Central memory CD8-positive, alpha-beta T cell (primary cell): Measurements from ENCODE around the gene PCDHGA9.
"Not testable (repeated sequence)": the region's sequence is repeated elsewhere in the genome, so short reads cannot be mapped to it uniquely, and the experiment has no call there.

Experiments used
- ATAC-seq: fragments of 150-1000 bp; cut with Tn5 transposase; replicated peaks from 2 replicates; pipeline ENCODE4 v1.10.0; 2022; ENCODE audit warnings: mild to moderate bottlenecking, moderate FRiP score, moderate number of reproducible peaks; ENCODE audit not compliant: poor library complexity, severe bottlenecking; ENCODE audit errors: extremely low read depth
- DNase-seq, 2 donors: peaks; one replicate each; pipeline ENCODE4 v3.0.0; 2021; ENCODE audit warnings: low spot score in 2 of 2
- H3K27ac Mint-ChIP-seq: one replicate; pipeline ENCODE4 v1.8.0; 2022; ENCODE audit warnings: low read depth, mild to moderate bottlenecking, moderate library complexity, mixed read lengths
- H3K27me3 Mint-ChIP-seq: one replicate; pipeline ENCODE4 v1.8.0; 2022; ENCODE audit warnings: mixed read lengths
- H3K36me3 Mint-ChIP-seq: one replicate; pipeline ENCODE4 v1.8.0; 2022; ENCODE audit warnings: mild to moderate bottlenecking, moderate library complexity, mixed read lengths; ENCODE audit not compliant: insufficient read depth
- H3K4me1 Mint-ChIP-seq: one replicate; pipeline ENCODE4 v1.8.0; 2022; ENCODE audit warnings: mixed read lengths
- H3K4me3 Mint-ChIP-seq: one replicate; pipeline ENCODE4 v1.8.0; 2022; ENCODE audit warnings: mild to moderate bottlenecking, moderate library complexity, mixed read lengths
- H3K9me3 Mint-ChIP-seq: one replicate; pipeline ENCODE4 v1.8.0; 2022; ENCODE audit warnings: mixed read lengths

PCDHGA9 gene

DNA sequence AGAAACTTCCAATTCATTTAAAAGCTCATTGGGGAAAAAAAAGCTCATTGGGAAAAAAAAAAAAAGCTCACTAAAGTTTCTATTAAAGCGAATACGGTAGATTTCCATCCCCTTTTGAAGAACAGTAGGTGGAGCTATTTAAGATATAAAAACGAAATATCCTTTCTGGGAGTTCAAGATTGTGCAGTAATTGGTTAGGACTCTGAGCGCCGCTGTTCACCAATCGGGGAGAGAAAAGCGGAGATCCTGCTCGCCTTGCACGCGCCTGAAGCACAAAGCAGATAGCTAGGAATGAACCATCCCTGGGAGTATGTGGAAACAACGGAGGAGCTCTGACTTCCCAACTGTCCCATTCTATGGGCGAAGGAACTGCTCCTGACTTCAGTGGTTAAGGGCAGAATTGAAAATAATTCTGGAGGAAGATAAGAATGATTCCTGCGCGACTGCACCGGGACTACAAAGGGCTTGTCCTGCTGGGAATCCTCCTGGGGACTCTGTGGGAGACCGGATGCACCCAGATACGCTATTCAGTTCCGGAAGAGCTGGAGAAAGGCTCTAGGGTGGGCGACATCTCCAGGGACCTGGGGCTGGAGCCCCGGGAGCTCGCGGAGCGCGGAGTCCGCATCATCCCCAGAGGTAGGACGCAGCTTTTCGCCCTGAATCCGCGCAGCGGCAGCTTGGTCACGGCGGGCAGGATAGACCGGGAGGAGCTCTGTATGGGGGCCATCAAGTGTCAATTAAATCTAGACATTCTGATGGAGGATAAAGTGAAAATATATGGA, 27.9 kb downstream of the PCDHGA9 start, which contains the start of gene PCDHGA12:
PCDHGA12 (plus strand) TSS at position 176 of the 782 bp plus-strand sequence; CDS start at position 429, 253 bp downstream.
- Mint-ChIP-seq H3K4me3 (peak within 1 kb of the TSS; percentile 67), H3K27me3 (peaks cover 77% of the 10 kb centered on the region), H3K9me3 (peaks cover 20% of the 10 kb centered on the region), H3K4me1 (peaks cover 6% of the 10 kb centered on the region), H3K27ac (peak within 1 kb of the TSS; percentile 74), H3K36me3 (peaks cover 3% of the 10 kb centered on the region)
- no peak for DNase-seq
- no peak for ATAC-seq

DNA sequence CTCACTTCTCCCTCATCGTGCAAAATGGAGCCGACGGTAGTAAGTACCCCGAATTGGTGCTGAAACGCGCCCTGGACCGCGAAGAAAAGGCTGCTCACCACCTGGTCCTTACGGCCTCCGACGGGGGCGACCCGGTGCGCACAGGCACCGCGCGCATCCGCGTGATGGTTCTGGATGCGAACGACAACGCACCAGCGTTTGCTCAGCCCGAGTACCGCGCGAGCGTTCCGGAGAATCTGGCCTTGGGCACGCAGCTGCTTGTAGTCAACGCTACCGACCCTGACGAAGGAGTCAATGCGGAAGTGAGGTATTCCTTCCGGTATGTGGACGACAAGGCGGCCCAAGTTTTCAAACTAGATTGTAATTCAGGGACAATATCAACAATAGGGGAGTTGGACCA, 28.7 kb downstream of the PCDHGA9 start:
- ATAC-seq (no peak), DNase-seq (no peak)
- H3K4me3 Mint-ChIP-seq: no peak overlapping the region
- peaks cover 6% of the 10 kb centered on the region for H3K4me1 Mint-ChIP-seq
- H3K36me3 Mint-ChIP-seq: peaks cover 3% of the 10 kb centered on the region
- no peak overlapping the region for H3K27ac Mint-ChIP-seq
- peaks cover 77% of the 10 kb centered on the region for H3K27me3 Mint-ChIP-seq
- peaks cover 20% of the 10 kb centered on the region for H3K9me3 Mint-ChIP-seq

DNA sequence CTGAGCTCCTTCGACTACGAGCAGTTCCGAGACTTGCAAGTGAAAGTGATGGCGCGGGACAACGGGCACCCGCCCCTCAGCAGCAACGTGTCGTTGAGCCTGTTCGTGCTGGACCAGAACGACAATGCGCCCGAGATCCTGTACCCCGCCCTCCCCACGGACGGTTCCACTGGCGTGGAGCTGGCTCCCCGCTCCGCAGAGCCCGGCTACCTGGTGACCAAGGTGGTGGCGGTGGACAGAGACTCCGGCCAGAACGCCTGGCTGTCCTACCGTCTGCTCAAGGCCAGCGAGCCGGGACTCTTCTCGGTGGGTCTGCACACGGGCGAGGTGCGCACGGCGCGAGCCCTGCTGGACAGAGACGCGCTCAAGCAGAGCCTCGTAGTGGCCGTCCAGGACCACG, 29.7 kb downstream of the PCDHGA9 start:
- H3K36me3 Mint-ChIP-seq, H3K4me3 Mint-ChIP-seq, H3K27ac Mint-ChIP-seq, H3K4me1 Mint-ChIP-seq, ATAC-seq, DNase-seq: not testable (repeated sequence)
- Mint-ChIP-seq H3K9me3 (peaks cover 20% of the 10 kb centered on the region), H3K27me3 (peaks cover 73% of the 10 kb centered on the region)

DNA sequence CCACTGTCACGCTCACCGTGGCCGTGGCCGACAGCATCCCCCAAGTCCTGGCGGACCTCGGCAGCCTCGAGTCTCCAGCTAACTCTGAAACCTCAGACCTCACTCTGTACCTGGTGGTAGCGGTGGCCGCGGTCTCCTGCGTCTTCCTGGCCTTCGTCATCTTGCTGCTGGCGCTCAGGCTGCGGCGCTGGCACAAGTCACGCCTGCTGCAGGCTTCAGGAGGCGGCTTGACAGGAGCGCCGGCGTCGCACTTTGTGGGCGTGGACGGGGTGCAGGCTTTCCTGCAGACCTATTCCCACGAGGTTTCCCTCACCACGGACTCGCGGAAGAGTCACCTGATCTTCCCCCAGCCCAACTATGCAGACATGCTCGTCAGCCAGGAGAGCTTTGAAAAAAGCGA, 30.1 kb downstream of the PCDHGA9 start:
- Mint-ChIP-seq H3K27me3 (peaks cover 73% of the 10 kb centered on the region), H3K9me3 (peaks cover 20% of the 10 kb centered on the region)
- H3K4me3 Mint-ChIP-seq, H3K27ac Mint-ChIP-seq, DNase-seq, H3K36me3 Mint-ChIP-seq, H3K4me1 Mint-ChIP-seq, ATAC-seq: not testable (repeated sequence)

DNA sequence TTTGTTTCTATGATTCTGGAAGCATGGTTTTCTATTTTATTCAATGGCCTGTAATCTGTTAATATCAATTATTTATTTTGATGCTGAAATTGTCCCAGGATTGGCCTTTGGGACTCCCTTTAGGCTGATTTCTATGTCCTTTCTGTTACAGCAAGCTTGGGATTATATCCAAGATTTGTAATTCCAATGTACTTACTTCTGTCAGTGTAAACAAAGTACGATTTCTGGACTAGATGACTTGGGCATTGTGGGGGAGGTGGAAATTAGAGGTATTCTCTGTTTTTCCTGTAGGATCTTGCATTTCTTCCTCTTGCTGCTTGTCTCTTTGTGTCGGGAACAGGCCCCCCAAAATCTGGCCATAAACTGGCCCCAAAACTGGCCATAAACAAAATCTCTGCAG, 31.4 kb downstream of the PCDHGA9 start:
- Mint-ChIP-seq H3K36me3 (peaks cover 3% of the 10 kb centered on the region), H3K27ac (no peak overlapping the region), H3K4me1 (peaks cover 6% of the 10 kb centered on the region), H3K27me3 (peaks cover 60% of the 10 kb centered on the region), H3K4me3 (no peak overlapping the region), H3K9me3 (peaks cover 14% of the 10 kb centered on the region)
- no peak for ATAC-seq
- no peak for DNase-seq

DNA sequence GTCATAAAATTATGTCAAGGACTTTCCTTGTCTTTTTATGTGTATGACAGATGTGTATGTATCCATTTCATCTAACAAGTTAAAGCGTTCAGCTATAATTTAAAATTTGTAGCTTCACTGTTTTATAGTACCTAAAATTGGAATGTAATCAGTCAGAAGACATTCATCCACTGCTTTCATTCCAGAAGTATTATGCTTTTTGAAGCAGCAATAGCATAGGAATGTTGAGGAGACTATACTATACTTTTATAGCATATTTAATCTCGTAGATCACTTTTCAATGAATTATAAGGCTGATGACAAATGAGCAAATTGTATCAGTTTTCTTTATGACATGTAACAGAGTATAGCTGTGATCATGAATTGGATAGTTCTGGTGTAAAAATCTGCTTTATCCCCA, 34.6 kb downstream of the PCDHGA9 start:
- no peak for DNase-seq
- H3K9me3 Mint-ChIP-seq: peaks cover 4% of the 10 kb centered on the region
- H3K4me1 Mint-ChIP-seq: no peaks in the 10 kb centered on the region
- ATAC-seq: no peak
- H3K27ac Mint-ChIP-seq: no peak overlapping the region
- no peak overlapping the region for H3K4me3 Mint-ChIP-seq
- H3K27me3 Mint-ChIP-seq: peaks cover 37% of the 10 kb centered on the region
- H3K36me3 Mint-ChIP-seq: no peaks in the 10 kb centered on the region

DNA sequence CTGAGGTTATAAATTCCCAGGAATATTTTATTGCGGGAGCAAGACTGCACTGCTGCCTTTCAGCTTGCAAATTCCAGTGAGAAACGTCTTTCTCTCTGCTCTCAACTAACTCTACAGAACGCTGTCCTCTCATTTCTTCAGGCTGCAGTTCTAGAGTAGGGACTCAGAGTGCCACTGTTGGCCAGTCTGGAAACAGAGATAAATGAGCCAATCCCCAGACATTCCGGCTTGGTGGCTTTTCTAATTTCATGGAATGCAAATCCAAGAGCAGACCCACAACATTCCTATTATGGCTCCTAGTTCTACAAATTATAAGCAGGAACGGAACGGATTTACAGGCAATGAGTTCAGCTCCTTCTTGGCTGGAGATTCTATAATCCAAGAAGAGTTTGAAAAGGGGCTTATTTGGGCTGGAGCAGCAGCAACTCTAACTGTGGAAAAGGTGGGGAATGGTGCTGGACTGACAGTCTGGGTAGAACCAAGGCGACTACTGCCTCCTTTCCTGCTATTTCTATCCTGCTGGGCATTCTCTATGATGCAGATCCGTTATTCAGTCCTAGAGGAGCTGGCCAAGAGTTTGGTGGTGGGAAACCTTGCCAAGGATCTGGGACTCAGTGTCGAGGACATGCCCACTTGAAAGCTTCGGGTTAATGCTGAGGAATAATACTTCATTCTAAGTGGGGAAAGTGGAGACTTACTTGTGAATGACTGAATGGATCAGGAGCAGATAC, 37.0 kb downstream of the PCDHGA9 start:
- Mint-ChIP-seq H3K9me3 (no peaks in the 10 kb centered on the region), H3K4me3 (no peak overlapping the region), H3K27ac (no peak overlapping the region), H3K27me3 (peaks cover 22% of the 10 kb centered on the region), H3K4me1 (no peaks in the 10 kb centered on the region), H3K36me3 (no peaks in the 10 kb centered on the region)
- ATAC-seq (no peak), DNase-seq (no peak)

DNA sequence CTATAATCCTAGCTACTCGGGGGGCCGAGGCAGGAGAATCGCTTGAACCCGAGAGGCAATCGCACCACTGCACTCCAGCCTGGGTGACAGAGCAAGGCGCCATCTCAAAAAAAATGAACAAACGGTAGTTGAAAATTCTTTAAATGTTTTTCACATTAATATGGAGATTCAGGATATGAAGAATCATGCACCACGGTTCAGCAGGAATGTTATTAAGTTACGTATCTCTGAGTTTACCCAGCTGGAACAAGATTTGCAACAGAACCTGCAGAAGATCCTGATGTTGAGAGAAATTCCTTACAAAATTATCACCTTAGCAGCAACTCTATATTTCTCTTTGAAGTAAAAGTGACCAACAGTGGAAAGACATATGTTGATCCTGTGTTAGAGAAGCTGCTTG, 37.8 kb downstream of the PCDHGA9 start:
- H3K27ac Mint-ChIP-seq: no peak overlapping the region
- DNase-seq (no peak), ATAC-seq (no peak)

DNA sequence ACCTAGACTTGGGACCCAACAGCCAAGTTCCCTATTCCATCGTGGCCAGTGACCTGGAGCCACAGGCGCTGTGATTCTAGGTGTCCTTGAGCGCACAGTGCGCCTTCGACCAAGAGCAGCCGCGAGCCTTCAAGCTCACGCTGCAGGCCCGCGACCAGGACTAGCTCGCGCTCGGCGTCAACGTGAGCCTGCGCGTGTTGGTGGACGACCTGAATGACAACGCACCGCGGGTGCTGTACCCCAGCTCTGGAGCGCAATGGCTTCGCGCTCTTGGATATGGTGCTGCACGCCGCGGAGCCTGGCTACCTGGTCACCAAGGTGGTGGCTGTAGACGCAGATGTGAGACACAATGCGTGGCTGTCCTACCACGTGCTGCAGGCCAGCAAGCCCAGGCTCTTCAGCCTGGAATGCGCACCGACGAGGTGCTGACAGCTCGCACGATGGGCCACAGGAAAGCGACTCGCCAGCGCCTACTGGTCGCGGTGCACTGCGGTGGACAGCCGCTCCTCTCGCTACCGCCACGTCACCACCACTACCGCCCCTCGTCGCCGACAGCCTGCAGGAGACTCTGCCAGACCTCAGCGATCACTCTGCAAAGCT, 39.1 kb downstream of the PCDHGA9 start:
- H3K27ac Mint-ChIP-seq: no peak overlapping the region
- H3K27me3 Mint-ChIP-seq: peaks cover 28% of the 10 kb centered on the region
- H3K36me3 Mint-ChIP-seq: no peaks in the 10 kb centered on the region
- DNase-seq: no peak
- ATAC-seq: no peak
- H3K9me3 Mint-ChIP-seq: no peaks in the 10 kb centered on the region
- no peaks in the 10 kb centered on the region for H3K4me1 Mint-ChIP-seq
- H3K4me3 Mint-ChIP-seq: no peak overlapping the region

More for the DNA sequence above, 37.8 kb downstream of the PCDHGA9 start:
- Mint-ChIP-seq H3K27me3 (peaks cover 26% of the 10 kb centered on the region), H3K9me3 (no peaks in the 10 kb centered on the region), H3K36me3 (no peaks in the 10 kb centered on the region), H3K4me3 (no peak overlapping the region), H3K4me1 (no peaks in the 10 kb centered on the region)
